Aorta (tissue), 5 donors: ENCODE measurements around the gene ZC2HC1B. TPM values are rescaled to one million over a fixed set of nuclear protein-coding genes. Genes with fewer than 3 reads are reported as not detected.

Source experiments
- ATAC-seq: fragments of 200-7000 bp; cut with Tn5 transposase; one replicate; pipeline ENCODE4 v1.9.1; 2022; ENCODE audit warnings: moderate library complexity; ENCODE audit not compliant: low FRiP score
- DNase-seq, 2 donors: peaks; one replicate each; pipeline ENCODE4 v3.0.0-alpha.2; 2020
- H3K27ac ChIP-seq, 2 donors: one replicate each; pipeline ENCODE4 v1.5.1; 2013; ENCODE audit warnings: low read length in 2 of 2, mild to moderate bottlenecking in 2 of 2, moderate library complexity in 2 of 2, control low read depth in 1 of 2, inconsistent platforms in 1 of 2, low read depth in 1 of 2
- H3K27me3 ChIP-seq, 2 donors: one replicate each; pipeline ENCODE4 v1.6.1; 2013; ENCODE audit warnings: control low read depth in 1 of 2, low read length in 1 of 2, mild to moderate bottlenecking in 1 of 2, moderate library complexity in 1 of 2; ENCODE audit not compliant: insufficient read depth in 2 of 2, control insufficient read depth in 1 of 2
- H3K36me3 ChIP-seq, 2 donors: one replicate each; pipeline ENCODE4 v1.6.1; 2013; ENCODE audit warnings: control low read depth in 1 of 2, low read length in 1 of 2, mild to moderate bottlenecking in 1 of 2; ENCODE audit not compliant: insufficient read depth in 2 of 2, control insufficient read depth in 1 of 2
- H3K4me1 ChIP-seq, 2 donors: one replicate each; pipeline ENCODE4 v1.6.1; 2013; ENCODE audit warnings: low read length in 2 of 2, control low read depth in 1 of 2, mild to moderate bottlenecking in 1 of 2, moderate library complexity in 1 of 2; ENCODE audit not compliant: insufficient read depth in 2 of 2, control insufficient read depth in 1 of 2
- H3K4me3 ChIP-seq, 2 donors: one replicate each; pipeline ENCODE4 v1.5.1; 2013; ENCODE audit warnings: low read length in 2 of 2, control low read depth in 1 of 2, mild to moderate bottlenecking in 1 of 2
- H3K9me3 ChIP-seq: one replicate; pipeline ENCODE4 v1.6.1; 2013; ENCODE audit warnings: mild to moderate bottlenecking, low read length; ENCODE audit not compliant: control insufficient read depth
- WGBS, 2 donors: extraction: QIAGEN DNeasy Blood & Tissue Kit; methylation state at CpG; one replicate each; pipeline ENCODE4 v1.1.7; 2013; 5-methylcytosine and 5-hydroxymethylcytosine counted together
- intact Hi-C, 2 donors: fragments of 100-400 bp; cut with DNase I; formaldehyde crosslinking; loops; one replicate each; pipeline versions ENCODE4 v1.14.2 to v1.15.0; 2022
- polyA plus RNA-seq, 2 donors: library from polyadenylated mRNA; stranded (reverse); fragments of 200-250 nt; gene quantifications; one replicate each; pipeline ENCODE4 v1.2.3, GENCODE V29; 2013
- total RNA-seq, 2 donors: library from RNA; stranded (reverse); fragmentation: NEBNext Ultra II Directional; extraction: Animal tissue kit (Norgen Biotek cat#: 25700); gene quantifications; one replicate each; pipeline ENCODE4 v1.2.1, GENCODE V29; 2021
- donor health status: healthy with polysubstance abuse.
- donor health status: Bipolar disorder and iron deficiency.
- donor health status: DM: no; HTN: no; CAD: no.
- donor health status: DM: no; HTN: no; CAD: no.
- donor health status: DM: yes; HTN: yes; CAD: no.

The ZC2HC1B gene
- total and polyA plus RNA-seq, 4 donors, result not detected

GRCh38 chr6:143957679-143958274 lies 93.5 kb downstream of the ZC2HC1B start:
- Histone ChIP-seq H3K27ac (no peak overlapping the region), H3K36me3 (peaks cover 0 to 1% of the 10 kb centered on the region in 2 donors), H3K9me3 (no peaks in the 10 kb centered on the region), H3K27me3 (no peaks in the 10 kb centered on the region), H3K4me1 (no peaks in the 10 kb centered on the region), H3K4me3 (no peak overlapping the region)
- intact Hi-C loops, result loop anchor here in 1 of 2 donors (5.0 kb wide), 1 partner anchor 110 kb away; no protein-coding TSS in a partner anchor
- WGBS, 2 donors, result 60 to 63% methylated on average over 4 of the region's 4 CpGs
- ATAC-seq (no peak), DNase-seq (no peak)

DNA sequence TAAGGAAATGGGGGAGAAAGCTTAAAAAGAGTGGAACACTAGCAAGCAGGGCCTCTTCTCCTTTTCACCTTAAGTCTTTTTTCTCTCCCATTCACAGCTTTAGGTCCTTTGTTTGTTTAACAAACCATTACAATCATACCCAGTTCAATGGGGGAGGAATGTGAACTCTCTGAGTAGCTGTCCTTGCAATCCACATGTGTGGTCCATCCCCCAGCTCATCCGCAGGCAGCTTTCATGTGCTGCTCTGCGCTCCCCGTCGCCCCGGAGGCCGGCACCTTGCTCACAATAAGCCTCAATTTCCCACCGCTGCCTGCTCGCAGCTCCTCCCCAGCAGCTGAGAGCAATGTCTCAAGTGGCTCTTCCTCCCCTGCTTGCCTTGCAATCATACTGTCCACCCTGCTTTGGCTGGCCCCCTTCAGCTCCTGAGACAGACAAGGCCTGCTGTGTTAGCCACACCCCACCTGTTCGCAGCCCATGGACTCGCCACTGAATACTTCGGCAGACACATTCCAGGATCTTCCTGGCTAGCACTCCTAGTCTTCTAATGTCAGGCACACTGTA lies 94.6 kb downstream of the ZC2HC1B start:
- Histone ChIP-seq H3K36me3 (peaks cover 0 to 3% of the 10 kb centered on the region in 2 donors), H3K27ac (no peak overlapping the region), H3K4me1 (no peaks in the 10 kb centered on the region), H3K9me3 (no peaks in the 10 kb centered on the region), H3K4me3 (no peak overlapping the region), H3K27me3 (no peaks in the 10 kb centered on the region)
- WGBS, 2 donors, result 78 to 82% methylated on average over 11 of the region's 11 CpGs
- DNase-seq (no peak), ATAC-seq (no peak)
- intact Hi-C loops, result loop anchor here in 1 of 2 donors (5.0 kb wide), 1 partner anchor 112 kb away; no protein-coding TSS in a partner anchor

- 43 to 49% methylated on average over 4 of the region's 4 CpGs for WGBS, 2 donors
- H3K27ac ChIP-seq, result no peak overlapping the region
- DNase-seq, result no peak
Observed at GRCh38 chr6:143959927-143960326, 95.7 kb downstream of the ZC2HC1B start.

DNA sequence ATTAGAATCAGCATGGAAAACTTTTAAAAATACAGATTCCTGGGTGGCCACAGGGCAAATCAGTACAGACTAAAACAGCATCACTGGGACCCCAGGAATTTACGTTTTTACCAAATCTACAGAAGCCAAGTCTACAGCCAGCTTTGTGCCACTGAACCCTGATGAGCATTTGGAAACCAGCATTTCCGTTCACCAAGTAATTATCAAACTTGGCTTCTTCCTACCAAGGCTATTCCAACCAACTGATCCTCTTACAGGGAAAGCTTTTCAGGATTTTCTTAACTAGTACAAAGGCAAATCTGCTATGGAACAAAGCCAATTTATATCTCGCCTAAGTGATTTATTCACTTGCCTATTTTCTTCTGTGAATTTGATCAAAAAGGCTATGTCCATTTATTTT lies 96.8 kb downstream of the ZC2HC1B start:
- intact Hi-C loops, result no loop called here
- Histone ChIP-seq H3K27ac (no peak overlapping the region), H3K27me3 (no peaks in the 10 kb centered on the region), H3K9me3 (no peaks in the 10 kb centered on the region), H3K36me3 (peaks cover 0 to 3% of the 10 kb centered on the region in 2 donors), H3K4me1 (no peaks in the 10 kb centered on the region), H3K4me3 (no peak overlapping the region)
- WGBS, 2 donors, result 73 to 79% methylated on average over 3 of the region's 3 CpGs
- ATAC-seq (no peak), DNase-seq (no peak)

More at GRCh38 chr6:143959927-143960326, 95.7 kb downstream of the ZC2HC1B start:
- no peaks in the 10 kb centered on the region for H3K9me3 ChIP-seq
- H3K36me3 ChIP-seq, result peaks cover 0 to 3% of the 10 kb centered on the region in 2 donors
- no peak for ATAC-seq
- H3K27me3 ChIP-seq, result no peaks in the 10 kb centered on the region
- no peaks in the 10 kb centered on the region for H3K4me1 ChIP-seq
- intact Hi-C loops, result loop anchor here in 1 of 2 donors (5.0 kb wide), 1 partner anchor 113 kb away; no protein-coding TSS in a partner anchor
- no peak overlapping the region for H3K4me3 ChIP-seq

GRCh38 chr6:143961886-143962878 lies 97.9 kb downstream of the ZC2HC1B start:
- 63 to 64% methylated on average over 12 of the region's 12 CpGs for whole genome bisulfite sequencing, 2 donors
- H3K9me3 ChIP-seq, result no peaks in the 10 kb centered on the region
- no peak overlapping the region for H3K4me3 ChIP-seq
- peaks cover 0 to 3% of the 10 kb centered on the region in 2 donors for H3K36me3 ChIP-seq
- H3K4me1 ChIP-seq, result no peaks in the 10 kb centered on the region
- H3K27ac ChIP-seq, result no peak overlapping the region
- DNase-seq (no peak), ATAC-seq (no peak)
- H3K27me3 ChIP-seq, result no peaks in the 10 kb centered on the region
- intact Hi-C loops, result no loop called here

DNA sequence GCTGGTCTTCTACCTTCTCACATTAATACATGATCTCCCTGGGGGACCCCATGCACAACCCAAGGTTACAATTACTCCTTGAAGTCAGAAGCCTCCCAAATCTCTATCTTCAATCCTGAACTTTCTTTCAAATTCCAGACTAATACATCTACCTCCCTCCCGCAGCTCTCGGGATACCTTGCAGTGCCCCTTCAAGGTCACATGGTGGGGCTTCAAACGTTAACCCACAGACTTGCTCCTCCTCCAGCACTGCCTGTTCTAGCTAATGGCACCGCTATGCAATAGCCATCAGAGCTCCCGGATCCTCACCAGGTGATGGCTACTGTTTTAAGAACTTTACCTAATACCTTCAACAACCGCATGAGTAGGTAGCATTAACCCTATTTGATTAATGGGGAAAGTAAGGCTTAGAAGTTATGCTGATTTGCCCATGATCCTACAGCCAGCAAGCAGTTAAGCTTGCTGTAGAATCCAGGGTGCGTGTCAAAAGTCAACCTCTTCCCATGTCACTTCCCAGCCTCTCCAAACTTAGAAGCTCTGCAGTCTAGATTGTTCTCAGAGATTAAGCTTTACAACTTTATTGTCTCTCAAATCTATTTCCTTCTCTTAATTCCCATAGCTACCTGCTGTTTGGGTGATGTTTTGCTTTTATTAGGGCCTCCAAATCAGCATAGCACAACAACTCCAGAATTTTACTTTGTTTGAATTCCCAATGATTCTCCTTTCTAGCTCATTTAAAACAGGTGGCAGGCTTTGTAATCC lies 99.1 kb downstream of the ZC2HC1B start:
- peaks cover 0 to 2% of the 10 kb centered on the region in 2 donors for H3K36me3 ChIP-seq
- intact Hi-C loops, result no loop called here
- ATAC-seq (no peak), DNase-seq (no peak)
- H3K4me1 ChIP-seq, result no peaks in the 10 kb centered on the region
- H3K4me3 ChIP-seq, result no peak overlapping the region
- H3K27ac ChIP-seq, result no peak overlapping the region
- no peaks in the 10 kb centered on the region for H3K9me3 ChIP-seq
- no peaks in the 10 kb centered on the region for H3K27me3 ChIP-seq
- WGBS, 2 donors, result 73 to 76% methylated on average over 7 of the region's 7 CpGs

- ATAC-seq (no peak), DNase-seq (no peak)
- intact Hi-C loops, result no loop called here
- Histone ChIP-seq H3K4me3 (no peak overlapping the region), H3K4me1 (no peaks in the 10 kb centered on the region), H3K27me3 (no peaks in the 10 kb centered on the region), H3K36me3 (peaks cover 0 to 2% of the 10 kb centered on the region in 2 donors), H3K27ac (no peak overlapping the region), H3K9me3 (no peaks in the 10 kb centered on the region)
- WGBS, 2 donors, result 57 to 62% methylated on average over 6 of the region's 6 CpGs
Observed at GRCh38 chr6:143964674-143965081, 100.4 kb downstream of the ZC2HC1B start.

- Histone ChIP-seq H3K27me3 (no peaks in the 10 kb centered on the region), H3K36me3 (peaks cover 0 to 2% of the 10 kb centered on the region in 2 donors), H3K27ac (no peak overlapping the region), H3K9me3 (no peaks in the 10 kb centered on the region), H3K4me1 (no peaks in the 10 kb centered on the region), H3K4me3 (no peak overlapping the region)
- DNase-seq (no peak), ATAC-seq (no peak)
- WGBS, 2 donors, result 68 to 70% methylated on average over 6 of the region's 6 CpGs
- intact Hi-C loops, result no loop called here
Observed at GRCh38 chr6:143965503-143966171, 101.4 kb downstream of the ZC2HC1B start.
